Thyroid gland (tissue), 4 donors: ENCODE results near the gene SARDH.

Experiments used
- POLR2A ChIP-seq, 2 donors: fragments of 450-650 bp; IDR thresholded peaks; one replicate each; pipeline ENCODE4 v1.6.1; 2017; ENCODE audit warnings: antibody characterized with exemption in 2 of 2, mild to moderate bottlenecking in 2 of 2, moderate library complexity in 1 of 2
- TF ChIP-seq, protein P1 (sequence below), 6 experiments: fragments of 200-600 bp in 3 of 6; fragments of 450-650 bp in 3 of 6; sonication (generic) in 3 of 6; IDR thresholded peaks; one replicate each; pipeline ENCODE4 v1.5.1; 2016 to 2019; ENCODE audit warnings: antibody characterized with exemption in 6 of 6, mild to moderate bottlenecking in 2 of 6, inconsistent platforms in 1 of 6, moderate library complexity in 1 of 6

DNA sequence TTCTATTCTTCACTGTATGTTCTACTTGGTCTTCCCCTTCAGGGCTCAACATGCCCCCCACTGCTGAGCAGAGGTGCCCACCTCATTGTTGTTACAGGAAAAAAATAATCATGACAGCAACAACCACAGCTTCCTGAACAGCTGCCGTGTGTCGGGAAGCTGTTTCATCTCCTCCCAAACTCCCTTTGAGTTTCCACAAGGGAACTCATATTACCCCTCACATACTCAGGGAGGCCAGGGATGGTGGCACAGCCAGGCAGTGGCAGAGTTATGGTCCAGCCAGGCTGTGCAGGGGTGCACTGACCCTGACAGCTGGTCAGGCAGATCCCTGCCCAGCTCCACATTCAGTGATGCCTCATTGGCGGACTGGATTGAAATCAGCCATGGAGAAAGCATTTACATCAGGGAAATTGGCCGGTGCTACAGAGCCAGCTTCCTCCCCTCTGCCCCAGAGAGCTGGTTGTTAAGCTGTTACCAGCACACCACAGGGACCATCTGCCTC lies 37.3 kb downstream of the SARDH start:
- TF ChIP-seq, protein P1, sequence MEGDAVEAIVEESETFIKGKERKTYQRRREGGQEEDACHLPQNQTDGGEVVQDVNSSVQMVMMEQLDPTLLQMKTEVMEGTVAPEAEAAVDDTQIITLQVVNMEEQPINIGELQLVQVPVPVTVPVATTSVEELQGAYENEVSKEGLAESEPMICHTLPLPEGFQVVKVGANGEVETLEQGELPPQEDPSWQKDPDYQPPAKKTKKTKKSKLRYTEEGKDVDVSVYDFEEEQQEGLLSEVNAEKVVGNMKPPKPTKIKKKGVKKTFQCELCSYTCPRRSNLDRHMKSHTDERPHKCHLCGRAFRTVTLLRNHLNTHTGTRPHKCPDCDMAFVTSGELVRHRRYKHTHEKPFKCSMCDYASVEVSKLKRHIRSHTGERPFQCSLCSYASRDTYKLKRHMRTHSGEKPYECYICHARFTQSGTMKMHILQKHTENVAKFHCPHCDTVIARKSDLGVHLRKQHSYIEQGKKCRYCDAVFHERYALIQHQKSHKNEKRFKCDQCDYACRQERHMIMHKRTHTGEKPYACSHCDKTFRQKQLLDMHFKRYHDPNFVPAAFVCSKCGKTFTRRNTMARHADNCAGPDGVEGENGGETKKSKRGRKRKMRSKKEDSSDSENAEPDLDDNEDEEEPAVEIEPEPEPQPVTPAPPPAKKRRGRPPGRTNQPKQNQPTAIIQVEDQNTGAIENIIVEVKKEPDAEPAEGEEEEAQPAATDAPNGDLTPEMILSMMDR (IDR thresholded peaks at IDR 0.05): no peak
- TF ChIP-seq POLR2A (IDR thresholded peaks at IDR 0.05): no peak
